Measurements from ENCODE around the gene PNMT.

DNA sequence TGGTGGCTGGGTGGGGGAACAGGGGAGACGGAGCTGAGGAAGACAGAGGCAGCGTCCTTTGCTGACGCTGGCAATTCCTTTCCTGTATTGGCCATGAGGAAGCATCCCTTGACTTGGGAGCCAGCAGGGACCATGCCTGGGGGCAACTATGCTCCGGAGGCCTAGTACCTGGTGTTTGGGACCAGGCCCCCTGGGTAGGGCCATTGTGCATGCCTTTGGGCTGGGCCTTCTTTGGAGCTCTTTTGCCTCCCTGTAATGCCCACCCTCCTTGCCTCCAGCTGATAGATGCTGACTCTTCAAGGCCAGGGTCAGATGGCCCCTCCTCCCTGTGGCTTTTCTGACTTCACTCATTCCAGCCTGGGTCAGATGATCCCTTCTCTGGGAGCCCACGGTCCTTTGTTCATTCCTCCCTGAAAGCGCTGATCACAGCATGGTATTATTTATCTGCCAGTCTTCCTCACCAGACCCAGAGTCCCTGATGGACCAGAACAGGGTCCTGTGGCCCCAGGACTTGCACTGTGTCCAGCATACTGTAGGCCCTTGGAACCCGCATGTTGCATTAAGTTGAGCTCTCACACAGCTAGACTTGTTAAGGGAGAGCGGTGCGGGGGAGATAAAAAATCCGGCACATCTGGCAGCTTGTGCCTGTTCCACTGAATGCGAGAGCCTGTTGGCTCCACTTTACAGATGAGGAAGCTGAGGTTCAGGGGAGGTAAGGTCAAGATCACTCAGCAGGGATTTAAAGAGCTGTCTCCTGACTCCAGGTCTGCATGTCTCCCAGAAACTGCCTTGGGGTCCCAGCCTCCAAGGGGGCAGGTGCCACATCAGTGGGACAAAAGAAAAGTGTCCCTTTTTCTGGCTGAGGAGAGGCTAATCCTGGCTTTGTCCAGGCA lies 28.4 kb upstream of the PNMT start:
- TF ChIP-seq, protein P1, sequence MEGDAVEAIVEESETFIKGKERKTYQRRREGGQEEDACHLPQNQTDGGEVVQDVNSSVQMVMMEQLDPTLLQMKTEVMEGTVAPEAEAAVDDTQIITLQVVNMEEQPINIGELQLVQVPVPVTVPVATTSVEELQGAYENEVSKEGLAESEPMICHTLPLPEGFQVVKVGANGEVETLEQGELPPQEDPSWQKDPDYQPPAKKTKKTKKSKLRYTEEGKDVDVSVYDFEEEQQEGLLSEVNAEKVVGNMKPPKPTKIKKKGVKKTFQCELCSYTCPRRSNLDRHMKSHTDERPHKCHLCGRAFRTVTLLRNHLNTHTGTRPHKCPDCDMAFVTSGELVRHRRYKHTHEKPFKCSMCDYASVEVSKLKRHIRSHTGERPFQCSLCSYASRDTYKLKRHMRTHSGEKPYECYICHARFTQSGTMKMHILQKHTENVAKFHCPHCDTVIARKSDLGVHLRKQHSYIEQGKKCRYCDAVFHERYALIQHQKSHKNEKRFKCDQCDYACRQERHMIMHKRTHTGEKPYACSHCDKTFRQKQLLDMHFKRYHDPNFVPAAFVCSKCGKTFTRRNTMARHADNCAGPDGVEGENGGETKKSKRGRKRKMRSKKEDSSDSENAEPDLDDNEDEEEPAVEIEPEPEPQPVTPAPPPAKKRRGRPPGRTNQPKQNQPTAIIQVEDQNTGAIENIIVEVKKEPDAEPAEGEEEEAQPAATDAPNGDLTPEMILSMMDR (conservative IDR thresholded peaks at IDR 0.05 in 1 of 2, IDR thresholded peaks at IDR 0.05 in 1 of 2; ENCODE audit: low read depth in 1 of 2, low read length in 2 of 2), result no peak
- TF ChIP-seq EZH2 (IDR thresholded peaks at IDR 0.05; ENCODE audit: low read length, missing control alignments), result no peak
